Keratinocyte (primary cell): ENCODE measurements around the gene CTDSPL. TPM values are rescaled to one million over a fixed set of nuclear protein-coding genes. Genes with fewer than 3 reads are reported as not detected.

Experiments used
- DNase-seq: peaks from one replicate; pipeline ENCODE4 v3.0.0-alpha.2; 2011; ENCODE audit warnings: low read depth, missing footprints, low spot score
- FAIRE-seq: peaks from 2 replicates; lab custom pipeline; 2011; peaks lifted over from hg19 to GRCh38; lab: Jason Lieb, UNC
- H2AFZ ChIP-seq: 2 replicates; pipeline ENCODE4 v1.6.0; 2012; ENCODE audit warnings: low read length, control low read depth, inconsistent platforms; ENCODE audit not compliant: control insufficient read depth
- H3K27ac ChIP-seq: 2 replicates; pipeline ENCODE4 v1.5.1; 2011; ENCODE audit warnings: low read length; ENCODE audit not compliant: control insufficient read depth, insufficient read depth
- H3K27me3 ChIP-seq: 3 replicates; pipeline ENCODE4 v1.6.0; 2011; ENCODE audit warnings: low read length; ENCODE audit not compliant: control insufficient read depth, insufficient read depth; ENCODE audit errors: extremely low read depth
- H3K36me3 ChIP-seq, 2 experiments: 2 replicates in 1 of 2; 3 replicates in 1 of 2; pipeline ENCODE4 v1.5.1; 2011; ENCODE audit warnings: low read length in 2 of 2, mild to moderate bottlenecking in 1 of 2; ENCODE audit not compliant: control insufficient read depth in 2 of 2, insufficient read depth in 2 of 2; ENCODE audit errors: extremely low read depth in 1 of 2
- H3K4me1 ChIP-seq: 3 replicates; pipeline ENCODE4 v1.5.1; 2011; ENCODE audit warnings: low read length; ENCODE audit not compliant: control insufficient read depth, insufficient read depth; ENCODE audit errors: extremely low read depth
- H3K4me2 ChIP-seq: 3 replicates; pipeline ENCODE4 v1.6.0; 2011; ENCODE audit warnings: low read depth, low read length; ENCODE audit not compliant: control insufficient read depth, insufficient read depth; ENCODE audit errors: extremely low read depth
- H3K4me3 ChIP-seq, 3 experiments: fragments of 200-600 bp in 1 of 3; sonication (generic) in 1 of 3; 2 replicates in 2 of 3; 3 replicates in 1 of 3; pipeline ENCODE4 v1.5.1; 2011 to 2016; ENCODE audit warnings: low read length in 3 of 3, mild to moderate bottlenecking in 3 of 3, control low read depth in 2 of 3, inconsistent platforms in 1 of 3, low read depth in 1 of 3, mixed read lengths in 1 of 3, mixed run types in 1 of 3, moderate library complexity in 1 of 3; ENCODE audit not compliant: control insufficient read depth in 2 of 3, insufficient read depth in 2 of 3; ENCODE audit errors: extremely low read depth in 1 of 3
- H3K79me2 ChIP-seq: 2 replicates; pipeline ENCODE4 v1.6.0; 2012; ENCODE audit warnings: low read length; ENCODE audit not compliant: control insufficient read depth, insufficient read depth
- H3K9ac ChIP-seq: 3 replicates; pipeline ENCODE4 v1.6.0; 2011; ENCODE audit warnings: low read length; ENCODE audit not compliant: control insufficient read depth, insufficient read depth; ENCODE audit errors: extremely low read depth
- H3K9me1 ChIP-seq: 3 replicates; pipeline ENCODE4 v1.6.0; 2011; ENCODE audit warnings: low read length; ENCODE audit not compliant: control insufficient read depth, insufficient read depth; ENCODE audit errors: extremely low read depth
- H3K9me3 ChIP-seq: 2 replicates; pipeline ENCODE4 v1.5.1; 2012; ENCODE audit warnings: low read depth, low read length; ENCODE audit not compliant: control insufficient read depth
- H4K20me1 ChIP-seq: 3 replicates; pipeline ENCODE4 v1.6.0; 2011; ENCODE audit warnings: low read length; ENCODE audit not compliant: control insufficient read depth, insufficient read depth; ENCODE audit errors: extremely low read depth
- EZH2 ChIP-seq: IDR thresholded peaks from one replicate; pipeline ENCODE4 v1.6.1; 2012; ENCODE audit warnings: inconsistent platforms, mild to moderate bottlenecking, low read length, moderate library complexity
- dilution Hi-C: fragments of 300-500 bp; cut with MboI; formaldehyde crosslinking; loops from one replicate; pipeline ENCODE4 v1.7.0; 2020; ENCODE audit warnings: low sequenced_read_pairs; ENCODE audit not compliant: extremely low pct_ligation_motif_present
- polyA plus RNA-seq, 5 experiments: library from polyadenylated mRNA; depleted of rRNA in 3 of 5; stranded (reverse) in 3 of 5; stranded (forward) in 1 of 5; unstranded in 1 of 5; fragments of >200 nt; gene quantifications; 1 replicate in 1 of 5; 2 replicates in 3 of 5; 3 replicates in 1 of 5; pipeline versions ENCODE4 v1.2.1 to v1.2.3, GENCODE V29; 2011 to 2012; ENCODE audit warnings: missing spikeins in 2 of 5, low read depth in 1 of 5, low replicate concordance in 1 of 5
- TF ChIP-seq, protein P1 (sequence below), 3 experiments: IDR thresholded peaks in 1 of 3; conservative IDR thresholded peaks in 1 of 3; optimal IDR thresholded peaks in 1 of 3; 2 replicates in 2 of 3; 3 replicates in 1 of 3; pipeline versions ENCODE3 to v1.5.1; 2011; ENCODE audit warnings: low read length in 3 of 3, mild to moderate bottlenecking in 3 of 3, moderate library complexity in 2 of 3, control low read depth in 1 of 3, inconsistent platforms in 1 of 3; ENCODE audit not compliant: insufficient read depth in 2 of 3; ENCODE audit errors: extremely low read depth in 1 of 3

The CTDSPL gene
- polyA plus RNA-seq, 1 donor (not counting 4 experiments of a cell fraction or from before 2014, with no cell fraction given): 83.2 TPM

DNA sequence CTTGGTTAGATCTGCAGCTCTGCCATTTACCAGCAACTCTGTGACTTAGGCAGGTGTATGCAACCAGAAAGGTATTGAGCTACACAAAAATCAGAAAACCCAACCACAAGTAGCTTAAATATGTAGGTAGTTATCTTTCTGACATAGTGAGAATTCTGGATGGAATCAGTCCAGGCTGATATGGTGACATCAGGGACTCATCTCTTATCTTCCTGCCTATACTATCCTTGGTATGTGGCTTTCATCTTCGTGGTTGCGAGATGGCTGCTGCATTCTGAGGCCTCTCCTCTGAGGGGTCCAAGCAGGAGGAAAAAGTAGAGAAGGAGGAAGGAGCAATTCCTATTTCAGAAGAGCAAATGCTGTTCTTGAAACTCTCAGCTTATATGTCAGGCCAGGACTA lies 40.0 kb downstream of the CTDSPL start:
- H3K4me2 ChIP-seq: no peak overlapping the region
- no peak overlapping the region for H3K4me3 ChIP-seq
- no peak overlapping the region for H2AFZ ChIP-seq
- peaks cover 8 to 13% of the 10 kb centered on the region in 2 experiments for H3K36me3 ChIP-seq
- H3K27ac ChIP-seq: no peak overlapping the region
- peaks cover 21% of the 10 kb centered on the region for H3K4me1 ChIP-seq
- H3K27me3 ChIP-seq: no peaks in the 10 kb centered on the region
- no peaks in the 10 kb centered on the region for H3K9me3 ChIP-seq
- DNase-seq: no peak
- no peaks in the 10 kb centered on the region for H4K20me1 ChIP-seq
- no peak for FAIRE-seq
- H3K79me2 ChIP-seq: peaks cover 72% of the 10 kb centered on the region
- H3K9ac ChIP-seq: no peak overlapping the region
- TF ChIP-seq EZH2: no peak
- TF ChIP-seq, protein P1, sequence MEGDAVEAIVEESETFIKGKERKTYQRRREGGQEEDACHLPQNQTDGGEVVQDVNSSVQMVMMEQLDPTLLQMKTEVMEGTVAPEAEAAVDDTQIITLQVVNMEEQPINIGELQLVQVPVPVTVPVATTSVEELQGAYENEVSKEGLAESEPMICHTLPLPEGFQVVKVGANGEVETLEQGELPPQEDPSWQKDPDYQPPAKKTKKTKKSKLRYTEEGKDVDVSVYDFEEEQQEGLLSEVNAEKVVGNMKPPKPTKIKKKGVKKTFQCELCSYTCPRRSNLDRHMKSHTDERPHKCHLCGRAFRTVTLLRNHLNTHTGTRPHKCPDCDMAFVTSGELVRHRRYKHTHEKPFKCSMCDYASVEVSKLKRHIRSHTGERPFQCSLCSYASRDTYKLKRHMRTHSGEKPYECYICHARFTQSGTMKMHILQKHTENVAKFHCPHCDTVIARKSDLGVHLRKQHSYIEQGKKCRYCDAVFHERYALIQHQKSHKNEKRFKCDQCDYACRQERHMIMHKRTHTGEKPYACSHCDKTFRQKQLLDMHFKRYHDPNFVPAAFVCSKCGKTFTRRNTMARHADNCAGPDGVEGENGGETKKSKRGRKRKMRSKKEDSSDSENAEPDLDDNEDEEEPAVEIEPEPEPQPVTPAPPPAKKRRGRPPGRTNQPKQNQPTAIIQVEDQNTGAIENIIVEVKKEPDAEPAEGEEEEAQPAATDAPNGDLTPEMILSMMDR (optimal IDR thresholded peaks at IDR 0.05 in 1 of 3, IDR thresholded peaks at IDR 0.05 in 1 of 3, conservative IDR thresholded peaks at IDR 0.05 in 1 of 3; ENCODE audit: extremely low read depth in 1 of 3, insufficient read depth in 2 of 3, low read length in 3 of 3): no peak
- dilution Hi-C loops: no loop called here
- peaks cover 3% of the 10 kb centered on the region for H3K9me1 ChIP-seq

DNA sequence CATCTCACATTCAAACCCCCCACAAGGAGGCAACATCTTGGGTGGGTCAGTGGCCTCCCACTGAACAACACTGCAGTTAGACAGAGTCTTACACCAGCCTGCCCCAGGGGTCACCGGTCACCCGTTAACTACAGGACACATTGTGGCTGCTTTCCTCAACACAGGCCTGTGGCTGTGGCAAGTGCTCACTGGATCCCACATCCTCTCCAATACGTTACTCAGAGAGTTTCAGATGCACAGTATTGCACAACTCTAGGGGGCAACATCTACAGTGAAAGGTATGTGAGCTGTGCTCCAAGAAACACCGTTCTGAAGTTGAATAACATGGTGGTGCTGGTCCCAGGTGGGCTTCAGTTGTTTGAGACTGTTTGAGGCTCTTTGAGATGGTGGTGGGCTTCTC lies 41.0 kb downstream of the CTDSPL start:
- no peaks in the 10 kb centered on the region for H3K27me3 ChIP-seq
- H3K27ac ChIP-seq: no peak overlapping the region
- no peaks in the 10 kb centered on the region for H4K20me1 ChIP-seq
- FAIRE-seq (no peak), DNase-seq (no peak)
- dilution Hi-C loops: no loop called here
- H3K9ac ChIP-seq: no peak overlapping the region
- H3K79me2 ChIP-seq: peaks cover 75% of the 10 kb centered on the region
- no peak for TF ChIP-seq EZH2
- H2AFZ ChIP-seq: no peak overlapping the region
- no peak overlapping the region for H3K4me2 ChIP-seq
- H3K36me3 ChIP-seq: peaks cover 8 to 13% of the 10 kb centered on the region in 2 experiments
- no peaks in the 10 kb centered on the region for H3K9me3 ChIP-seq
- peaks cover 3% of the 10 kb centered on the region for H3K9me1 ChIP-seq
- no peak overlapping the region for H3K4me3 ChIP-seq
- H3K4me1 ChIP-seq: peaks cover 21% of the 10 kb centered on the region

DNA sequence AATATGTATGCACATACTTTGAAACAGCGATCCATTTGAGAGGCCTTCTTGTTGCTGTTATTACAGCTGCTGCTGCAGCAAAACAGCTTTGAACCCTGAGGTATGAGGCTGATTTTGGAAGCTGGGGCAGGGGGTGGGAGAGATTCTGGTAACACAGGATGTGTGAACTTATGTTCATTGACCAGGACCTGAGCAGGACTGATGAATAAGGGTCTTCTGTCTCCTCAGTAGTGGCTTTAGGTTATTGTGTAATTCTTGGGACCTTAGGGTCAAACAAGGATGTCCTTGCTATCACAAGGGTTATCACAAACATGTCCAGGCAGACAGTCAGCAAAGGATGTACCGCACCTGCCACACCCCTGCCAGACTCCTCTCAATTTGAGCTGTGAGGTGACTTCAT lies 41.6 kb downstream of the CTDSPL start:
- Histone ChIP-seq H3K4me2 (no peak overlapping the region), H3K27me3 (no peaks in the 10 kb centered on the region), H3K79me2 (peaks cover 74% of the 10 kb centered on the region), H3K9me1 (peaks cover 3% of the 10 kb centered on the region), H3K9me3 (no peaks in the 10 kb centered on the region), H4K20me1 (no peaks in the 10 kb centered on the region), H3K9ac (no peak overlapping the region), H3K4me1 (peaks cover 21% of the 10 kb centered on the region), H3K27ac (no peak overlapping the region), H3K36me3 (peaks cover 6 to 13% of the 10 kb centered on the region in 2 experiments), H2AFZ (no peak overlapping the region), H3K4me3 (no peak overlapping the region)
- TF ChIP-seq EZH2: no peak
- TF ChIP-seq, protein P1 (optimal IDR thresholded peaks at IDR 0.05 in 1 of 3, IDR thresholded peaks at IDR 0.05 in 1 of 3, conservative IDR thresholded peaks at IDR 0.05 in 1 of 3; ENCODE audit: extremely low read depth in 1 of 3, insufficient read depth in 2 of 3, low read length in 3 of 3): no peak
- DNase-seq (no peak), FAIRE-seq (no peak)
- dilution Hi-C loops: no loop called here
